Activated naive CD4-positive, alpha-beta T cell treated with anti-CD3 and anti-CD28 coated beads for 36 hours (primary cell): ENCODE data around the gene ADRA2A. TPM values are rescaled to one million over a fixed set of nuclear protein-coding genes. Genes with fewer than 3 reads are reported as not detected.

ENCODE experiments used
- CTCF ChIA-PET: fragments of 350-600 bp; sonication (Branson Sonifier 250); formaldehyde crosslinking; loops from one replicate; lab custom pipeline; 2021; ENCODE audit warnings: antibody characterized with exemption; lab: Charles Lee
- DNase-seq: peaks from one replicate; pipeline ENCODE4 v3.0.0-alpha.2; 2020
- H3K27ac Mint-ChIP-seq: one replicate; pipeline ENCODE4 v1.8.0; 2021; ENCODE audit warnings: mild to moderate bottlenecking, mixed read lengths
- H3K27me3 Mint-ChIP-seq: one replicate; pipeline ENCODE4 v1.8.0; 2021; ENCODE audit warnings: low read depth, mixed read lengths
- H3K36me3 Mint-ChIP-seq: one replicate; pipeline ENCODE4 v1.8.0; 2021; ENCODE audit warnings: low read depth, mixed read lengths
- H3K4me1 Mint-ChIP-seq: one replicate; pipeline ENCODE4 v1.8.0; 2021; ENCODE audit warnings: low read depth, mixed read lengths
- H3K4me3 Mint-ChIP-seq: one replicate; pipeline ENCODE4 v1.8.0; 2021; ENCODE audit warnings: mild to moderate bottlenecking, moderate library complexity, mixed read lengths
- H3K9me3 Mint-ChIP-seq: one replicate; pipeline ENCODE4 v1.8.0; 2021; ENCODE audit warnings: mixed read lengths
- intact Hi-C: fragments of 100-400 bp; cut with micrococcal nuclease; formaldehyde crosslinking; loops from one replicate; pipeline ENCODE4 v1.15.1; 2023
- total RNA-seq, 2 experiments: library from RNA; stranded (reverse); gene quantifications; one replicate each; pipeline ENCODE4 v1.2.3, GENCODE V29; 2021

Gene ADRA2A
- total RNA-seq, 2 experiments from 2014 or later = not detected

- no peaks in the 10 kb centered on the region for H3K36me3 Mint-ChIP-seq
- peaks cover 7% of the 10 kb centered on the region for H3K27me3 Mint-ChIP-seq
- H3K4me1 Mint-ChIP-seq = no peaks in the 10 kb centered on the region
- CTCF ChIA-PET = interaction anchor here (0.6 kb wide), 1 partner anchor 314 kb away, joined by 3 read pairs; no protein-coding TSS in a partner anchor
- intact Hi-C loops = no loop called here
- no peaks in the 10 kb centered on the region for H3K9me3 Mint-ChIP-seq
- no peak overlapping the region for H3K27ac Mint-ChIP-seq
- H3K4me3 Mint-ChIP-seq = no peak overlapping the region
- DNase-seq = no peak
Measured at GRCh38 chr10:111103196-111103840, 26.5 kb downstream of the ADRA2A start.

GRCh38 chr10:111104811-111105210 is 28.0 kb downstream of the ADRA2A start:
- Mint-ChIP-seq H3K36me3 (no peaks in the 10 kb centered on the region), H3K9me3 (no peaks in the 10 kb centered on the region), H3K4me1 (no peaks in the 10 kb centered on the region), H3K27me3 (peaks cover 3% of the 10 kb centered on the region), H3K27ac (no peak overlapping the region), H3K4me3 (no peak overlapping the region)
- intact Hi-C loops = no loop called here
- CTCF ChIA-PET = no interaction called here
- DNase-seq = no peak

DNA sequence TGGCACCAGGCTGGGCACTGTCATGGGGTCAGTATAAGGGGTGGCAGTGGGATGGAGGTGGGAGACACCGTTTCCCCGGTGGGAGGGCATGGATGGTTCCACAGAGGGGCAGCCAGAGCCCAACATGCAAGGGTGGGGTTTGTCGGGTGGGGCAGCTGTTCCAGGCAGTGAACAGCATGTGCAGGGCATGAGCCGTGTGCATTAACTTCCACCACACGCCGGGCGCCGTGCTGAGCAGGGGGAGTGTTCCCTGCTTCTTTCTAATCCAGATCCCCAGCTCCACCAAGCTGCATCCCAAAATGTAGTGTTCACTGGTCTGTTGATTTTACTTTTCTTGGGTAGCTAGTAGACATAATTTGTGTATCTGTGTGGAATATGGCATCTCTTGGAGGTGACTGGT is 29.3 kb downstream of the ADRA2A start:
- no peak overlapping the region for H3K4me3 Mint-ChIP-seq
- intact Hi-C loops = no loop called here
- H3K27ac Mint-ChIP-seq = no peak overlapping the region

DNA sequence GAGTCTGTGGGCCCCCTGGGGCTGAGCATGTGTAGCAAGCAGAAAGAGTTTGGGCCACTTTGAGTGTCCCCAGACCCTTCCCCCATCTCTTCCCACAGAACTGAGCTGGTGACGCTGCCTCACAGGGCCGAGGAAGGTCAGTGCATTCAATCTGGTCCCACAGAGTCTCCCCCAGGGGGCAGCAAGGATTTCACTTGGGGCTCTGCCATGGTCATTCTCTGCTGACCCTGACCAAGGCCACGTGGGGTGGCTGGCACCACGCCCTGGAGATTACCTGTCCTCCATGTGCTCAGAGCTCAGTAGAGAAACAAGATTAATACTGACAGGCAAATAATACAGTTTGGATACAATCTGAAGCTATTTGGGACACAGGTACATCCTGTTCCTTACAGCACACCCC is 30.2 kb downstream of the ADRA2A start:
- Mint-ChIP-seq H3K36me3 (no peaks in the 10 kb centered on the region), H3K4me3 (no peak overlapping the region), H3K4me1 (no peaks in the 10 kb centered on the region), H3K27ac (no peak overlapping the region), H3K27me3 (no peaks in the 10 kb centered on the region), H3K9me3 (no peaks in the 10 kb centered on the region)
- CTCF ChIA-PET = interaction anchor here (0.9 kb wide), 1 partner anchor 64 kb away, joined by 3 read pairs; no protein-coding TSS in a partner anchor
- DNase-seq = no peak
- intact Hi-C loops = no loop called here

More for the DNA sequence above, 29.3 kb downstream of the ADRA2A start:
- CTCF ChIA-PET = no interaction called here
- Mint-ChIP-seq H3K4me1 (no peaks in the 10 kb centered on the region), H3K27me3 (no peaks in the 10 kb centered on the region), H3K9me3 (no peaks in the 10 kb centered on the region), H3K36me3 (no peaks in the 10 kb centered on the region)
- no peak for DNase-seq

GRCh38 chr10:111107846-111108245 is 31.0 kb downstream of the ADRA2A start:
- Mint-ChIP-seq H3K4me1 (no peaks in the 10 kb centered on the region), H3K27ac (no peak overlapping the region), H3K36me3 (no peaks in the 10 kb centered on the region), H3K4me3 (no peak overlapping the region), H3K27me3 (no peaks in the 10 kb centered on the region), H3K9me3 (no peaks in the 10 kb centered on the region)
- DNase-seq = no peak
- CTCF ChIA-PET = interaction anchor here (0.9 kb wide), 1 partner anchor 63 kb away, joined by 3 read pairs; no protein-coding TSS in a partner anchor
- intact Hi-C loops = no loop called here

DNA sequence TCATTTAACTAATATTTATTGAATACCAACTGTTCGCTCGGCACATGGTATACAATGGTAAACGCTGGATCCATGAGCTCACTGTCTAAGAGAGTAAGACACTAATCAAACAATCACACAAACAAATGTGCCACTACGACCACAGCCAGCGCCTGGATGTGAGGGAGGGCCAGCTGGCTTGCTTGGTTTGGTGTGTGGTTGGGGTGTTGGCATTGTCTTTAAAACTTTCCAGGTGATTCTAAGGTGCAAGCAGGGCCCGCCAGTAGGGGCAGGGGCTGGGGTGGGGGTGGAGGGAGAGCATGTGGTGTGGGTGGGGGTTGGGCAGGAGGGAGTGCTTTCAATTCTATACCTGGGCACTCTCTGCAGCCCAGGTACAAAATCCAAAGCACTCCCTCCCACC is 31.6 kb downstream of the ADRA2A start:
- H3K27ac Mint-ChIP-seq = no peak overlapping the region
- H3K9me3 Mint-ChIP-seq = no peaks in the 10 kb centered on the region
- intact Hi-C loops = no loop called here
- no peaks in the 10 kb centered on the region for H3K36me3 Mint-ChIP-seq
- no peaks in the 10 kb centered on the region for H3K27me3 Mint-ChIP-seq
- H3K4me1 Mint-ChIP-seq = no peaks in the 10 kb centered on the region
- CTCF ChIA-PET = interaction anchor here (1.5 kb wide), 1 partner anchor 32 kb away, joined by 3 read pairs; the partner anchor contains the start of gene ADRA2A
- H3K4me3 Mint-ChIP-seq = no peak overlapping the region
- no peak for DNase-seq

DNA sequence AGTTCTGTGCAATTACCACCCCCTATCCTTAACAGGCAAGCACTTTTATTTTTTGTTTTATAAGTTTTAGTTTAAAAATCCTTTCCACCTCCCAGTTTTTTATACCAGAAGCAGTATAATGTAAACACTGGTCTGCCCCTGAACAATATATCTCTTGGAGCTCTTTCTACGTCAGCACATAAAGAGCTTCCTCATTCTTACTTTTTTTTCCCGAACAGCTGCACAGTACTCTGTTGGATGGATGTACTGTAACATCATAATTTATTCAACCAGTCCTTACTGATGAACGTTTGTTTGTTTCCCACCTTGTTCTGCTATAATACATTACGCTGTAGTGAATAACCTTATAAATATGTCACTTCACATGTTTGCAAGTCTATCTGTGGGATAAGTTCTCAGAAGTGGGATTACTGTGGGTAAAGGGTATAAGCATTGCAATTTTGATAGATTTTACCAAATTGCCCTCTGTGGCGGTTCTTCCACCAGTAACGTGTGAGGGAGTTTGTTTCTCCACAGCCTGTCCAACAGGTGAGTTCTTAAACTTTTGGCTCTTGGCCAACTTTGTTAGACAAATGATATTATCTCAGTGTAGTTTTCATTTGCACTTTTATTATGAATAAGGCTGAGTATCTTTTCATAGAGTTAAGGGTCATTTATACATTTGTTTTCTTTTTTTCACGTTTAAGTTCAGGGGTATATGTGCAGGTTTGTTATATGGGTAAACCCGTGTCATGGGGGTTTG is 32.8 kb downstream of the ADRA2A start:
- no peak overlapping the region for H3K4me3 Mint-ChIP-seq
- DNase-seq = no peak
- no peak overlapping the region for H3K27ac Mint-ChIP-seq
- no peaks in the 10 kb centered on the region for H3K36me3 Mint-ChIP-seq
- intact Hi-C loops = no loop called here
- H3K27me3 Mint-ChIP-seq = no peaks in the 10 kb centered on the region
- no peaks in the 10 kb centered on the region for H3K9me3 Mint-ChIP-seq
- CTCF ChIA-PET = interaction anchor here (1.1 to 1.5 kb wide), 2 partner anchors 33 to 36 kb away, joined by 3 read pairs; partner anchors contain the start of gene ADRA2A
- H3K4me1 Mint-ChIP-seq = peaks cover 4% of the 10 kb centered on the region

DNA sequence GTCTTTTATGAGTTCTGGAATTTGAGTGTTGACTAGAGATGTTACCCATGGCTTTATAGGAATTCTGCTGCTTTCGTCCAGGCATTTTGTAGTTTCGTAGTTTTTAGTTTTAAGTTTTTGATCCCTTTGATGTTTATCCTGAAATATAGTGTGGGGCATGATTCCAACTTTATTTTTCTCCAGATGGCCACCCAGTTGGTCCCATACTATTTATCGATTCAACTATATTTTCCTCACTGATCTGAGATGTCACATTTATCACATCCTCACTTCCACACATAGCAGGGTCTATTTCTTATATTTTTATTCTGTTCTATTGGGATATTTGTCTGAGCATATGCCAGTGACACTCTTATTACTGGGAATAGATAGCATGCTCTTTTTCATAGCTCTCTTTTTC is 33.9 kb downstream of the ADRA2A start:
- intact Hi-C loops = no loop called here
- Mint-ChIP-seq H3K27me3 (no peaks in the 10 kb centered on the region), H3K9me3 (no peaks in the 10 kb centered on the region), H3K27ac (no peak overlapping the region), H3K36me3 (no peaks in the 10 kb centered on the region), H3K4me3 (no peak overlapping the region), H3K4me1 (peaks cover 6% of the 10 kb centered on the region)
- CTCF ChIA-PET = no interaction called here
- no peak for DNase-seq

DNA sequence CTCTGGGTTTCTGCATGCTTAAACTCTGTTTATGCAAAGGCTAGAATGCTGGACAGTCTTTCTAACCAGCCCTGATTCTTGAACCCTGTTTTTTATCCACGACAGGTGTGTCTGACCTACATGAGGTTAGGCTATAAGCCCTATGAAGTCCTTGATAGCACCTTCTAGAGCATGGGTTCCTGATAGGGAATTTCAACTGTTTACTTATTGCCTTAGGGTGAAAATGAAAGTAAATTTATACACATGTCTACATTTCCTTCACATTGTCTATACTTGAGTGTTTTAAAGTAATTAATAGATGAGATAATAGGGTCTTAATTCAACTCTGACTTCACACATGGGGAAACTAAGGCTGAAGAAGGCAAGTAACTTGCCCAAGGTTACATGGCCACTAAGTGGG is 35.5 kb downstream of the ADRA2A start:
- intact Hi-C loops = no loop called here
- CTCF ChIA-PET = no interaction called here
- Mint-ChIP-seq H3K9me3 (no peaks in the 10 kb centered on the region), H3K27ac (no peak overlapping the region), H3K27me3 (no peaks in the 10 kb centered on the region), H3K4me3 (no peak overlapping the region), H3K36me3 (no peaks in the 10 kb centered on the region), H3K4me1 (peaks cover 6% of the 10 kb centered on the region)
- no peak for DNase-seq

GRCh38 chr10:111113238-111113960 is 36.6 kb downstream of the ADRA2A start:
- no peak overlapping the region for H3K27ac Mint-ChIP-seq
- no peaks in the 10 kb centered on the region for H3K9me3 Mint-ChIP-seq
- CTCF ChIA-PET = no interaction called here
- intact Hi-C loops = no loop called here
- no peaks in the 10 kb centered on the region for H3K27me3 Mint-ChIP-seq
- peaks cover 6% of the 10 kb centered on the region for H3K4me1 Mint-ChIP-seq
- H3K4me3 Mint-ChIP-seq = no peak overlapping the region
- no peak for DNase-seq
- no peaks in the 10 kb centered on the region for H3K36me3 Mint-ChIP-seq

- CTCF ChIA-PET = no interaction called here
- no peak for DNase-seq
- intact Hi-C loops = no loop called here
- peaks cover 6% of the 10 kb centered on the region for H3K4me1 Mint-ChIP-seq
- no peak overlapping the region for H3K4me3 Mint-ChIP-seq
- H3K27ac Mint-ChIP-seq = no peak overlapping the region
- H3K36me3 Mint-ChIP-seq = no peaks in the 10 kb centered on the region
- H3K9me3 Mint-ChIP-seq = no peaks in the 10 kb centered on the region
- H3K27me3 Mint-ChIP-seq = no peaks in the 10 kb centered on the region
Measured at GRCh38 chr10:111113961-111114757, 37.3 kb downstream of the ADRA2A start.
